G401 (cell line): ENCODE measurements around the gene LDB3. TPM values are rescaled to one million over a fixed set of nuclear protein-coding genes. Genes with fewer than 3 reads are reported as not detected.
"Not testable (repeated sequence)": the region's sequence is repeated elsewhere in the genome, so short reads cannot be mapped to it uniquely, and the experiment has no call there.

Source experiments
- DNase-seq: peaks from one replicate; pipeline ENCODE4 v3.0.0-alpha.2; 2015; ENCODE audit warnings: low spot score
- in situ Hi-C: cut with HindIII; loops from 2 replicates; pipeline ENCODE4 v1.10.0; 2016; ENCODE audit warnings: low sequenced_read_pairs, mixed read lengths
- total RNA-seq: library from RNA; depleted of rRNA; stranded (reverse); fragments of >200 nt; shearing (Covaris generic); gene quantifications from 2 replicates; pipeline ENCODE4 v1.2.3, GENCODE V29; 2014

LDB3 gene
- total RNA-seq, 1 experiment from 2014 or later: 0.78 TPM

DNA sequence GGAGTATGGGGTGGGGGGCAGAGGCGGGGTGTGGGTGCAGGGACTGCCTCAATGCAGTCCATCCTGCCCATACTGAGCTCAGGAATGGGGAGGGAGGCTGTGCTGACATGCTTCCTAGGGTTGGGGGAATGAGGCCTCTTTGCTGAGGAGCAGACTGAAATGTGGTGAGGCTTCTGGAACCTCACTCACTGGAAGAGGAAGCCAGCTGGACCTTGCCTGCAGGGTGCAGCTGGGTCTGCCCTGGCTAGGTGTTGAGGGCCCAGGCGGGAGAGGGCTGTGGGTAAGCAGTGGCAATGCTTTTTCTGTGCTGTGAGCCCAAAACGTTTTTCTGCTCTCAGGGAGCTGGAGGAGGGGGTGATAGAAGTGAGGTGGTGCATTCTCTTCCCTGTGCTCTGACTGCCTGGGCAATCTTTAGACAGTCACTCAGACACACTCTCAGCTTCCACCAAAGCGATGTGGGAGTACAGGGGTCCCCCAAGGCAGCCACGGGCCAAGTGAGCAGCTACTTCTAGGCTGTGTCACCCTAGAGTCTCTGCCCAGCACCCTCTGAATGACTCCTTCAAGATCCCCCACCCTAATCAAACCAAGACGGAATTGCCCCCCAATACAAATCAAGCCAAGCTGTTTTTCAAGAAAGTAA is 47.0 kb downstream of the LDB3 start:
- no peak for DNase-seq
- in situ Hi-C loops: no loop called here

DNA sequence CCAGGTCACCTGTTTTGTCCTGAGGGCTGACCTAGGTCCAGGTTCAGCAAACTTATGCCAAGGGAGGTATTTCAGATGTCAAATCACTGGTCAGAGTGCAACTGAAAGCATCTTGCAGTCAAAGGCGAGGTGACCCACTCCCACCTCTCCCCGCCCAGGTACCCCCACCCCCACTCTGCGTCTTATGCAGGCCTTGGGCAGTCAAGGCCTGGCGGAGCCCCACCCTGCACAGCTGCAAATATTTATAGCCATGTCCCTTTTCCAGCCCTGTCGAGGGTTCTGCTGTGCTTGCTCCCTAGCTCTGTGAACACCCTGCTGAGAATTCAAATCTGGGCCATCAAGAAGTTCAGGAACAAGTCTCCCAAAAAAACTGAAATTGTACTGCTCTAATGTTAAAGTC is 47.5 kb downstream of the LDB3 start:
- in situ Hi-C loops: no loop called here
- no peak for DNase-seq

DNA sequence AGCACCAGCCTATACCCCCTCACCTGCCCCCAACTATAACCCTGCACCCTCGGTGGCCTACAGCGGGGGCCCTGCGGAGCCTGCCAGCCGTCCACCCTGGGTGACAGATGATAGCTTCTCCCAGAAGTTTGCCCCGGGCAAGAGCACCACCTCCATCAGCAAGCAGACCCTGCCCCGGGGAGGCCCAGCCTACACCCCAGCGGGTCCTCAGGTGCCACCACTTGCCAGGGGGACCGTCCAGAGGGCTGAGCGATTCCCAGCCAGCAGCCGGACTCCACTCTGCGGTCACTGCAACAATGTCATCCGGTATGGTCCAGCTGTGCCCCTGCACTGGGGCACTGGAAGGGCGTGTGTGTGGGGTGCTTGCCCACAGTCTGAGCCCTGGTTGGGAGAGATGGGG is 48.2 kb downstream of the LDB3 start:
- in situ Hi-C loops: no loop called here
- DNase-seq: no peak

DNA sequence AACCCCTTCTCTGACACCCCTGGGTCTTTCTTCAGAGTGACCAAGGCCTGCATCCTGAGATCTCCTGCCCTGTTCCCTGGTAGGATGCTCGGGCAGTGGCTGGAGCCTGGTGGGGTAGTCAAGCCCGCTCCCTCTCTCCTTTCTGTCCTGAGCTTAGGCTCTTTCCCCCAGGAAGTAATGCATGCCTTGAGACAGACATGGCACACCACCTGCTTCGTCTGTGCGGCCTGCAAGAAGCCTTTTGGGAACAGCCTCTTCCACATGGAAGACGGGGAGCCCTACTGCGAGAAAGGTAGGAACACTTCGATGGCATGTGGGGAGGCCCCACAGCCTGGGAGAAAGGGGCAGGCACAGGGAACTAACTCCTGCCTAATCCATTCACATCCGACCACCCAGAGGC is 50.2 kb downstream of the LDB3 start:
- in situ Hi-C loops: no loop called here

DNA sequence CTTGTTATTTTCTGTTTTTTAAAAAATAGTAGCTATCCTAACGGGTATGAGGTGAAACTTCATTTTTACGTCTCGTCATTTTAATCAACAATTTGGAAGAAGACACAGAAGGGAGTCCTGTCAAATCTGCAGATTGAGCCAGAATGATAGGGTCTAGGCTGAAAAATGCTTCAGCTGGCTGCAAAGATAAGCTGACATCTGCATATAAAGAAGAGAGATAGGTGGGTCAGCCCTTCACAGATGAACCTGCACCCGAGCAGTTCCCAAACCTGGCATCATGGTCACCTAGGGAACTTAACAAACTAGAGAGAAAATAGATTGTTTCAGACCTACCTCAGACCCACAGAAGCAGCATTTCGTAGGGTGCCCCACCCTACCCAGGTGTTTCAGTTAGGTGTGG is 52.9 kb downstream of the LDB3 start:
- DNase-seq: no peak
- in situ Hi-C loops: no loop called here

More for the DNA sequence above, 50.2 kb downstream of the LDB3 start:
- DNase-seq: no peak

DNA sequence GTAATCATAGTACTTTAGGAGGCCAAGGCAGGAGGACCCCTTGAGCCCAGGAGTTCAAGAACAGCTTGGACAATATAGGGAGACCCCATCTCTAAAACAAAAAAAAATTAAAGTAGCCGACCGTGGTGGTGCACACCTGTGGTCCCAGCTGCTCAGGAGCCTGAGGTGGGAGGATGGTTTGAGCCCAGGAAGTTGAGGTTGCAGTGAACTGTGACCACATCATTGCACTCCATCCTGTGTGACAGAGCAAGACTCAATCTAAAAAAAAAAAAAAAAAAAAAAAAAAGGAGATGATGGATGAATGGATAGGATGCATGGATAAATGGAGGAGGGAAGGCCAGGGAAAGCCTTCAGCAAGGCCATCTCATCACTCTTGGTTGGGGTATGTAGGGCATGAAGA is 54.7 kb downstream of the LDB3 start:
- DNase-seq: no peak
- in situ Hi-C loops: no loop called here

DNA sequence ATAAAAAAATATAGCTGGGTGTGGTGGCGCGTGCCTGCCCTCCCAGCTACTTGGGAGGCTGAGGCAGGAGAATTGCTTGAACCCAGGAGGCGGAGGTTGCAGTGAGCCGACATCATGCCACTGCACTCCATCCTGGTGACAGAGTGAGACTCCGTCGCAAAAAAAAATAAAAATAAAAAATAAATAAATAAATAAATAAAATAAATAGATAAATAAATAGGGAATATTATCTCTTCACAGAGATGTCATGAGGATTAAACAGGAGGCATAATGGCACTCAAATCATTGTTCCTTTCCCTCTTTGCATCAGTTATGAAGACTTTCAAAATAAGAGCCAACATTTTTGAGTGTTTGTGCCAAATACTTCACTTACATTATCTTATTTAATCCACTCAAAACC is 56.1 kb downstream of the LDB3 start:
- in situ Hi-C loops: no loop called here

DNA sequence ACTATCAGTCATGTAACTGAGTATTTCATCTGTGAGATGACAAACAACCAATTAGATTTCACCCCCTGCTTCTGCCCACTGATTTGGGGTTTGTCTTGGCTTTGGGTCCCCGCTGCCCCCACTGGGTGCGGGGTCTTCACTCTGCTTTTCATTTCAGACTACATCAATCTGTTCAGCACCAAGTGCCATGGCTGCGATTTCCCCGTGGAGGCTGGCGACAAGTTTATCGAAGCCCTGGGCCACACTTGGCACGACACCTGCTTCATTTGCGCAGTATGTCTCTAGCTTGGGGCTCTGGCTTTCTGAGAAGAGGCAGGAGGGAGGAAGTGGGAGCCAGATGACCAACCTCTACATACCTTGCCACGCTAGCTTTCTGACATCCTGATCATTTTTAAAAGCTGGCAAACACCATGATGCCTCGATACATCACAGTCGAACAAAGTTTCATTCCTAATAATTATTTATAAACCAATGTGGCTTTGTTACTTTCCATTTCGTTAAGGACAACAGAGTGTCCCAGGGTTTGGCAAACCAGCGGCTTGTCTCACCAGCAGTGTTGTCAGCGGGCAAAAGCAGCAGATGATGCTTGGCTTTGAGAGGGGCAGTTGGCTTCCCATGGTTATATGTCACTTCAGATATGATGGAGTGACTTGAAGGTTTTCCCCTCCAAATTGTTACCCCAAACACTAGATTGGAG is 57.8 kb downstream of the LDB3 start:
- DNase-seq: no peak
- in situ Hi-C loops: no loop called here

More for the DNA sequence above, 56.1 kb downstream of the LDB3 start:
- DNase-seq: no peak

DNA sequence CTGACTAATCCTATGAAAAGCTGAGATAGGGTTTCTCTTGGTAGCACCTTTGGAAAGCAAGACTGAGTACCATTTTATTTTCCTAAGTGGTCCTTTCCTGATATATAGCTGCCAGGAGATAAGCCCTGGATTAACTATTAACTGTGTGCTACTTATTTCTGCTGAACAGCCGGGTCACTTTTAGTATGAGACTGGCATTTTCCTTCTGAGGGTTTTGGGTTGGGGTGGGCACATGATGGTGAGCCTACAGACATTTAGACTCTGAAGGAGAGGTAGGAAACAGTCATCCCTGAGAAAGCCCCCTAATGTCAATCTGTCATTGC is 58.3 kb downstream of the LDB3 start:
- DNase-seq: no peak
- in situ Hi-C loops: no loop called here

DNA sequence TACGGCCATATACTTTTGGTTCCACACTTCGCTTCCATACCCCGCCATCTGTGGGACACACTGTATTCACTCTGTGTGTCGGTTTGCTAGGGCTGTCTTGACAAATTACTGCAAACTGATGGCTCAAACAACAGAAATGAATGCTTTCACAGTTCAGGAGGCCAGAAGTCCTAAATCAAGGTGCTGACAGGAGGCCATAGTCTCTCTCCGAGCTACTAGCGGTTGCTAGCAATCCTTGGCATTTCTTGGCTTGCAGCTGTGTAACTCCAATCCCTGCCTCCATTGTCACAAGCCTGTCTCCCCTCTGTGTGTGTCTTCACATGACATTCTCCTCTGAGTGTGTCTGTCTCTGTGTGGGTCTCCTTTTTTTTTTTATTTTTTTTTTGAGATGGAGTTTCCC is 59.2 kb downstream of the LDB3 start:
- in situ Hi-C loops: no loop called here
- DNase-seq: no peak

DNA sequence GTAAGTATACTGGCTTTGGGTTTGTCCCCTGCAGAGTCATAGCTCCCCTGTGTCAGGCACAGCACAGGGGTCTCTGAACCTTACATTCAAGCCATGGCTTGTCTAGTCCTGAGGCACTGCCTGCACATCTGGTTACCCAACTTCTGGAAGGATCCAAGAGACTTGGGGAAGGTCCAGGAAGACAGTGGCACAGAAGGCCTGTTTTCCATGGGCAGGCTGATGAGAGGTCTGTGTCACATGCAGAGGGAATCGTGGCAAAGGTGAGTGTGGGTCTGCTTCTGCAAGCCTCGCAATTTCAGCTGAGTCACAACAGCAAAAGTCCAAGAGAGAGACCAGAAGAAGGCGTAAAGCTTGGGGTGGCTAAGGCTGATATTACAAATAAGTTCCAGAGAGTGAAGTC is 59.7 kb downstream of the LDB3 start:
- no peak for DNase-seq
- in situ Hi-C loops: no loop called here

DNA sequence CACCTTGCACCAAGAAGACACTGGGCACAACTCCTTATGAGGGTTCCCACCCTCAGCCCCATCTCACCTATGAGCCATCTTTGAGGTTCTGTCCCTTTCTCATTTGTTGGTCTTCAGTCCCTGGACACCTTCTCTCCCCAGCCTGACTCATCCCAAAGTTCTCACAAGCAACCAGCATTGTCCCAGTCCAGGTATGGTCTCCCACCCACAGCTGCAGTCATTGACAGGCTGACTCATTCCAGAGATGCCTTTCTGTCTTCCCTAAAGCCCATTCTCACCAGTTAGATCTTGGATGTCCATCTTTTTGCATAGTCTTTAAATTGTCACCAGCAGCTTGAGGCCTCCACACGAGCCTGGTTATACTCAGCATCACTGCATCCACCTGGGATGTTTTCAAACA is 61.4 kb downstream of the LDB3 start:
- no peak for DNase-seq

DNA sequence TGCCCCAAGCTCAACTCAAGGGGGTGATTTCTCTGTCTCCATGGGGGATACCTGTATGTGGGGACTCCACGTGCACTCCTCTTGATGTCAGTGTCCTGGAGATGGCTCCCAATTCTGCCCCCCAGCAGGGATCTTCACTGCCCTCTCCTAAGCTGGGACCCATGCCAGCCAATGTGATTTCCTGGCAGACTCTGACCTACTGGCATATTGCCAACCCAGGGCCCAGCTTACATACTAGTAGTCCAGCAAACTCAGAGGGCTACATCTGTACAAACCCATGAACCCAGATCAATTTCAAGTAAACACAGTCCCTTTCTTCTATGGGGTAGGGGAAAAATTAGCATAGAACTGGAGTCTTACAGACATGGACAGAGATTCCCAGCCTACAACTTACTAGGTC is 61.9 kb downstream of the LDB3 start:
- DNase-seq: no peak
- in situ Hi-C loops: no loop called here

More for the DNA sequence above, 61.4 kb downstream of the LDB3 start:
- in situ Hi-C loops: no loop called here

DNA sequence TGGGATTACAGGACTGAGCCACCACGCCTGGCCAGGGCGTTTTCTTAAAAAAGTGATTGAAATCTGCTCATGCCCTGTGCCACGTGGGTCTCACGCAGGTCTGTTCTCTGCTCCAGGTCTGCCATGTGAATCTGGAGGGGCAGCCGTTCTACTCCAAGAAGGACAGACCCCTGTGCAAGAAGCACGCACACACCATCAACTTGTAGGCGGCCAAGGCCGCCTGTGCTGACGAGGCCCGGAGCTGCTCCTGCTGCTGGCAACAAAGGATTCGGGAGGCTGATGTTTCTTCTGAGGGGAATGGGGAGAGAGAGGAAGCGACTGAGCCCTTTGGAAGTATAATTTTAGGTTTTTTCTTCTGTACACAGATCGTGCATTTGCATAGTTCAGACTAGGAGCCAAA is 64.5 kb downstream of the LDB3 start:
- DNase-seq: no peak
- in situ Hi-C loops: no loop called here

DNA sequence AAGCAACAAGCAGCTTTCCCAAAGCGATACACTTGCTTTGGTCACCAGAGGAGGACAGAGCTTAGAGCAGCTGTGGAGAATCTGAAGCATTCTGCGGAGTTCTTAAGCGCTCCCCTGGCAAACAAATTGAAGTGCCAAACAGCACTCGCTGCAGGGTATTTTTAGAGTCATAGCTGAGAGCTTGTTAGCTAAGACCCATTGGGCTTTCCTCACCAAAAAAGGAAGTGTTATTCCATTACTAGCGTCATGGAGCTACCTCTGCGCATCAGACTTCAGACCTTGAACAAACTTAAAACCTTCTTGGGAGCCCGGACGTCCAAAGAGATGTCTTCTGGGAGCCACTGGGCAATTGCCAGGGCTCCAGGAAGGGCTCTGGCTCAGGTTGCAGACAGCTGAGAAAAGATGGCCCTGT is 65.0 kb downstream of the LDB3 start:
- in situ Hi-C loops: no loop called here
- no peak for DNase-seq

DNA sequence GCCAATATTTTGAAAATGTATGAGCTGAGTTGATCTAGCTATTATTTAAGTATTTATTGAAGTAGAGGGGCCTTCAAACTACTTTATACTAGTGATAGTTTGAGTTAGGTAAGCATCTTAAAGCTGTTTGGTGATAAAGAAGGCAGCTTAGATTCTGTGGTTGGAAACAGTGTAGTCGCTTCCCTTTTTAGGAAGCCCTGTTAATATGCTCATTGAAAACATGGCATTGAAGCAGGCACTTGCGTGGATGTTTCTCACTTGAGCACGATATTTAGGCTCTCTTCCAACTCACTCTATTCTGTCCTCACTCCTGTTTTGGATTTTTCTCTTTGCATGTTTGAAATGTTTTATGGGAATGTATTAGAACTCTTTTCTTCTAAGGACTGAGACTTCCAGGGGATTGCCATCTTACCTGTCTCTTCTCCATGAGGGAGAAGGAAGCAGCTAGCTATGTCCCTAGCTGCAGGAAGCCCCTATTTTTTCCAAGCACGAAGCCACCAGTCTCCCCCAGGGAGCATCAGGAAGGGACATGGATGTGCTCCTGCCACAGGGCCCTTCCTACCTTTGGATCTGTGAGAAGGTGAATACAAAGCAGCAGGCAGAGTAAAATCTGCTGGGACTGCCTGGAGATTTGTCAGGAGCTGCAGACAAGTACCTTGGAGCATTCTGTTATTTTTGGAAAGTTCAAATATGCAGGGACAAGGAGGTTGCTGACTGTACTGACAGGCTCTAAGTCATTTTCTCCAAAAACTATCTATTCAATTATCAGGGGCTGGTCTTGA is 66.1 kb downstream of the LDB3 start:
- DNase-seq: no peak
- in situ Hi-C loops: no loop called here

DNA sequence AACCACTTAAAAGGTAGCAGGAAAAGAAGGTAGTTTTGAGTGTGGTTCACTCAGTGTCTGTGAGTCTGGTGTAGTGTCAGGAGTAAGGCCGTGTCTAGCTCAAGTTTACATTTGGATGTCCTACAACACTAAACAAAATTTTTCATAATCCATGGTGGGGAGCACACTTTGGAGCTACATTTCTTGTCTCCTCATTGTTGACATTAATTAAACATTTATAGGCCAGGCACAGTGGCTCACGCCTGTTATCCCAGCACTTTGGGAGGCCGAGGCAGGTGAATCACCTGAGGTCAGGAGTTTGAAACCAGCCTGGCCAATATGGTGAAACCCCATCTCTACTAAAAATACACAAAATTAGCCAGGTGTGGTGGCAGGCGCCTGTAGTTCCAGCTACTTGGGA is 67.0 kb downstream of the LDB3 start:
- DNase-seq, in situ Hi-C loops: not testable (repeated sequence)

DNA sequence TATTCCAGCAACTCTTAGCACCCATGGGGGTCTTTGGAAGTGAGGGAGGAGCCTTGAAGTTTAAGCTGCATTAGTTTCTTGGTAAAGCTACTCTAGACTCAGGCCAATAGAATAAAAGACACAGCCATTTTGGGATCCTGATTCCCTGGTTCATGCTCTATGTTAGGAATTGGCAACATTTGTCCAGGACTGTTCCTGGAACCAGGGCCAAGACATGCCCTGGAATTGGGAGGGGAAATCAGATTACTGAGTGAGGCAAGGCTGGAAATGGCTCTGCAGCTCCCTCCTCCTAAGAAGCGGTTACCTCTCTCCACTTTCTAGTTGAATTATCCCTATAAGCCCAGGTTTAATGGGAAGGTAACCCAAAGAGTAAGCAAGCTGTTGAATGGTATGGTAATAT is 73.9 kb downstream of the LDB3 start:
- in situ Hi-C loops: no loop called here
- no peak for DNase-seq

DNA sequence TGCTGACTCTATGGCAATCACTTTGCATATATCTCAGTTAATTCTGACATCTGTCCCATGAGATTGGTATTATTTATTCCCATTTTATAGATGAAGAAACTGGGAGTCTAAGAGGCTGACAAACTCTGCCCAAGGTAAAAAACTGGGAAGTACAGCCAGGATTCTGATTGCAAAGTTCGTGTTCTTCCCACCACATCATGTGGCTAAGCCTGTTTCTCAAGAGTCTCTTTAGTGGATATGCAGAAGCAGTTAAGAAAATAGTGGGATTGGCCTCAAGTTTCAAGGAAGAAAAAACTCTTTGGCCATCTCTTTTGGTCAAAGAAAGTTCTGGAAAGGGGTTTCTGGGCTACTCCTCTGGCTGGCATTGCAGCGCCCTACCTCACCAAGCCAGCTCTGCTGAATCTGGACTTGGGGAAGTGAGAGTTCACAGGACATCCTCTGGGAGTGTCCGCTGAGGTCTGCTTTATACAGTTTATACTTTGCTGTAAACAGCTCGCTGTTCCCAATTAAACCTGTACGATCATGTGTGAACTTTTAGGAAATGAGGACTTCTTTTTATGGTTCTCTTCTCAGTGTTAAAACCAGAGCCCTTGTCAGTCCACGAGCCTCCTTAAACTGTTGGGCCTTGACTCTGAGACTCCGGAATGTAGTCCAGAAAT is 75.9 kb downstream of the LDB3 start:
- in situ Hi-C loops: no loop called here
- DNase-seq: no peak
